Upper lobe of right lung (tissue), 1 donor: ENCODE results near the gene DNAJB14. TPM values are rescaled to one million over a fixed set of nuclear protein-coding genes. Genes with fewer than 3 reads are reported as not detected.
A peak's percentile ranks its signal among the peaks of the same experiment; 100 is the strongest.

Experiments used
- ATAC-seq: fragments of 200-7000 bp; cut with Tn5 transposase; one replicate; pipeline ENCODE4 v1.9.1; 2020; ENCODE audit warnings: mild to moderate bottlenecking, moderate library complexity
- DNase-seq: peaks from one replicate; pipeline ENCODE4 v3.0.0-alpha.2; 2020
- H3K27ac ChIP-seq: fragments of 200-600 bp; one replicate; pipeline ENCODE4 v1.8.0; 2022
- H3K27me3 ChIP-seq: fragments of 200-600 bp; one replicate; pipeline ENCODE4 v1.8.0; 2022; ENCODE audit warnings: mild to moderate bottlenecking
- H3K36me3 ChIP-seq: fragments of 200-600 bp; one replicate; pipeline ENCODE4 v1.8.0; 2022
- H3K4me1 ChIP-seq: fragments of 200-600 bp; one replicate; pipeline ENCODE4 v1.8.0; 2022
- H3K4me3 ChIP-seq: fragments of 200-600 bp; one replicate; pipeline ENCODE4 v1.8.0; 2022; ENCODE audit warnings: mild to moderate bottlenecking
- H3K9me3 ChIP-seq: fragments of 200-600 bp; one replicate; pipeline ENCODE4 v1.8.0; 2022
- CTCF ChIP-seq: fragments of 200-600 bp; IDR thresholded peaks from one replicate; pipeline ENCODE4 v1.8.0; 2022; ENCODE audit warnings: antibody characterized with exemption
- intact Hi-C: fragments of 100-400 bp; cut with DNase I; formaldehyde crosslinking; loops from one replicate; pipeline ENCODE4 v1.11.0; 2022
- long read RNA-seq: library from polyadenylated mRNA; unstranded; transcript quantifications from one replicate; pipeline ENCODE4 v2.0.0, GENCODE V29; 2021
- total RNA-seq: library from RNA; stranded (reverse); fragmentation: NEBNext Ultra II Directional; extraction: Animal tissue kit (Norgen Biotek cat#: 25700); gene quantifications from one replicate; pipeline ENCODE4 v1.2.1, GENCODE V29; 2021
- donor health status: DM: no; HTN: yes; CAD: no; lungs with severe emphysema.

The DNAJB14 gene
- 61.7 TPM for total RNA-seq
- long read RNA-seq, full-length matches to known transcripts, result 51 of 66 reads
- long read RNA-seq, partial matches to known transcripts, result 3 of 66 reads
- long read RNA-seq, other reads (novel, unspliced or antisense), result 12 of 66 reads

- ATAC-seq, result peak; percentile 77
- TF ChIP-seq CTCF, result no peak
- Histone ChIP-seq H3K4me3 (peak within 1 kb of the TSS; percentile 99), H3K27ac (peak within 1 kb of the TSS; percentile 91), H3K4me1 (peaks cover 49% of the 10 kb centered on the region), H3K27me3 (no peaks in the 10 kb centered on the region), H3K9me3 (no peaks in the 10 kb centered on the region), H3K36me3 (peaks cover 7% of the 10 kb centered on the region)
- peak; percentile 93 for DNase-seq
- intact Hi-C loops, result no loop called here
Observed at GRCh38 chr4:99946356-99947189, at the start of gene DNAJB14. Gene DNAJB14, minus strand, starts transcription at chr4:99946618. Its CDS starts 47 bp downstream, at chr4:99946571.

- H3K4me1 ChIP-seq, result no peaks in the 10 kb centered on the region
- no peak for TF ChIP-seq CTCF
- no peaks in the 10 kb centered on the region for H3K9me3 ChIP-seq
- DNase-seq (no peak), ATAC-seq (no peak)
- no peaks in the 10 kb centered on the region for H3K36me3 ChIP-seq
- H3K27me3 ChIP-seq, result no peaks in the 10 kb centered on the region
- H3K27ac ChIP-seq, result no peak overlapping the region
- intact Hi-C loops, result no loop called here
- H3K4me3 ChIP-seq, result no peak overlapping the region
Observed at GRCh38 chr4:99991741-99992140, 45.3 kb upstream of the DNAJB14 start.

GRCh38 chr4:99987681-99988080 is 41.3 kb upstream of the DNAJB14 start:
- Histone ChIP-seq H3K27me3 (no peaks in the 10 kb centered on the region), H3K4me1 (no peaks in the 10 kb centered on the region), H3K4me3 (no peak overlapping the region), H3K27ac (no peak overlapping the region), H3K36me3 (no peaks in the 10 kb centered on the region), H3K9me3 (no peaks in the 10 kb centered on the region)
- DNase-seq, result no peak
- intact Hi-C loops, result no loop called here
- no peak for ATAC-seq
- no peak for TF ChIP-seq CTCF

- TF ChIP-seq CTCF, result no peak
- Histone ChIP-seq H3K27ac (no peak overlapping the region), H3K4me3 (no peak overlapping the region), H3K4me1 (no peaks in the 10 kb centered on the region), H3K27me3 (no peaks in the 10 kb centered on the region), H3K9me3 (no peaks in the 10 kb centered on the region), H3K36me3 (no peaks in the 10 kb centered on the region)
- intact Hi-C loops, result no loop called here
- ATAC-seq (no peak), DNase-seq (no peak)
Observed at GRCh38 chr4:99986792-99987191, 40.4 kb upstream of the DNAJB14 start.

- no peak overlapping the region for H3K4me3 ChIP-seq
- H3K36me3 ChIP-seq, result no peaks in the 10 kb centered on the region
- no peaks in the 10 kb centered on the region for H3K9me3 ChIP-seq
- no peak for TF ChIP-seq CTCF
- no peaks in the 10 kb centered on the region for H3K27me3 ChIP-seq
- H3K27ac ChIP-seq, result no peak overlapping the region
- ATAC-seq (no peak), DNase-seq (no peak)
- intact Hi-C loops, result no loop called here
- no peaks in the 10 kb centered on the region for H3K4me1 ChIP-seq
Observed at GRCh38 chr4:99983289-99983943, 37.0 kb upstream of the DNAJB14 start.
